Neural cell (in vitro differentiated cells): ENCODE results near the gene HPSE2. TPM values are rescaled to one million over a fixed set of nuclear protein-coding genes. Genes with fewer than 3 reads are reported as not detected.

Experiments
- H2AFZ ChIP-seq: fragments of 200-600, 300-800 bp; sonication (generic), shearing (Covaris generic); 2 replicates; pipeline ENCODE4 v1.6.0; 2014; ENCODE audit warnings: low read depth, mild to moderate bottlenecking, antibody characterized with exemption, low read length, moderate library complexity
- H3F3A ChIP-seq: fragments of 200-600 bp; shearing (Covaris generic); 2 replicates; pipeline ENCODE4 v1.6.1; 2016; ENCODE audit warnings: mild to moderate bottlenecking, moderate library complexity, mixed read lengths, antibody characterized with exemption, low read length; ENCODE audit not compliant: insufficient read depth, poor library complexity, severe bottlenecking
- H3K27ac ChIP-seq: fragments of 200-600, 300-800 bp; sonication (generic), shearing (Covaris generic); 2 replicates; pipeline ENCODE4 v1.5.1; 2014; ENCODE audit warnings: mild to moderate bottlenecking, low read length, moderate library complexity
- H3K27me3 ChIP-seq: fragments of 300-800, 200-600 bp; sonication (generic), shearing (Covaris generic); 2 replicates; pipeline ENCODE4 v1.6.0; 2014; ENCODE audit warnings: mild to moderate bottlenecking, low read depth, low read length, moderate library complexity; ENCODE audit not compliant: insufficient read depth
- H3K36me3 ChIP-seq: fragments of 300-800, 200-600 bp; sonication (generic), shearing (Covaris generic); 2 replicates; pipeline ENCODE4 v1.5.1; 2014; ENCODE audit warnings: mild to moderate bottlenecking, antibody characterized with exemption, low read length, moderate library complexity; ENCODE audit not compliant: insufficient read depth
- H3K4me2 ChIP-seq: fragments of 300-800, 200-600 bp; sonication (generic), shearing (Covaris generic); 2 replicates; pipeline ENCODE4 v1.6.0; 2014; ENCODE audit warnings: mild to moderate bottlenecking, low read length
- H3K4me3 ChIP-seq: fragments of 300-800, 200-600 bp; sonication (generic), shearing (Covaris generic); 2 replicates; pipeline ENCODE4 v1.5.1; 2014; ENCODE audit warnings: mild to moderate bottlenecking, low read length, moderate library complexity
- H3K79me2 ChIP-seq: fragments of 200-600 bp; shearing (Covaris generic); replicated peaks from 2 replicates; pipeline ENCODE4 v1.6.0; 2014; ENCODE audit warnings: mild to moderate bottlenecking, low read length, moderate library complexity; ENCODE audit not compliant: insufficient read depth
- H3K9ac ChIP-seq: fragments of 300-800, 200-600 bp; sonication (generic), shearing (Covaris generic); 2 replicates; pipeline ENCODE4 v1.6.1; 2016; ENCODE audit warnings: mild to moderate bottlenecking, low read length, mixed read lengths
- H3K9me2 ChIP-seq: fragments of 200-600 bp; shearing (Covaris generic); 2 replicates; pipeline ENCODE4 v1.6.1; 2016; ENCODE audit warnings: mild to moderate bottlenecking, low read length, mixed read lengths; ENCODE audit not compliant: insufficient read depth
- H3K9me3 ChIP-seq: fragments of 200-600, 300-800 bp; sonication (generic), shearing (Covaris generic); 2 replicates; pipeline ENCODE4 v1.6.1; 2016; ENCODE audit warnings: mild to moderate bottlenecking, mixed run types, low read length, moderate library complexity, mixed read lengths
- H4K20me1 ChIP-seq: fragments of 200-600 bp; shearing (Covaris generic); 2 replicates; pipeline ENCODE4 v1.6.1; 2016; ENCODE audit warnings: mild to moderate bottlenecking, mixed run types; ENCODE audit not compliant: insufficient read depth
- EP300 ChIP-seq: fragments of 450-650 bp; conservative IDR thresholded peaks from 2 replicates; pipeline ENCODE4 v1.6.1; 2014; ENCODE audit warnings: antibody characterized with exemption, mild to moderate bottlenecking, moderate library complexity; ENCODE audit not compliant: poor library complexity, severe bottlenecking
- EZH2 ChIP-seq: fragments of 200-600, 300-800 bp; shearing (Covaris generic), sonication (generic); IDR thresholded peaks from 2 replicates; pipeline ENCODE4 v1.6.1; 2014; ENCODE audit warnings: antibody characterized with exemption, low read length, borderline replicate concordance, mild to moderate bottlenecking; ENCODE audit not compliant: insufficient read depth, poor library complexity, severe bottlenecking
- MXI1 ChIP-seq: fragments of 450-650 bp; conservative IDR thresholded peaks from 2 replicates; pipeline ENCODE4 v1.6.1; 2014; ENCODE audit warnings: antibody characterized with exemption, mild to moderate bottlenecking; ENCODE audit not compliant: poor library complexity, severe bottlenecking
- POLR2AphosphoS5 ChIP-seq: IDR thresholded peaks from 2 replicates; pipeline ENCODE4 v1.6.1; 2012
- RAD21 ChIP-seq: fragments of 450-650 bp; conservative IDR thresholded peaks from 2 replicates; pipeline ENCODE4 v1.6.1; 2014; ENCODE audit warnings: antibody characterized with exemption, mild to moderate bottlenecking, moderate library complexity
- SMC3 ChIP-seq: fragments of 450-650 bp; conservative IDR thresholded peaks from 2 replicates; pipeline ENCODE4 v1.6.1; 2014; ENCODE audit warnings: antibody characterized with exemption, mild to moderate bottlenecking, moderate library complexity; ENCODE audit not compliant: poor library complexity
- TAF1 ChIP-seq: IDR thresholded peaks from 2 replicates; pipeline ENCODE4 v1.6.1; 2012; ENCODE audit warnings: low read depth
- polyA plus RNA-seq: library from polyadenylated mRNA; depleted of rRNA; stranded (reverse); fragments of >200 nt; gene quantifications from 2 replicates; pipeline ENCODE4 v1.2.3, GENCODE V29; 2014
- TF ChIP-seq, protein P1 (sequence below): IDR thresholded peaks from 2 replicates; pipeline ENCODE4 v1.6.1; 2012; ENCODE audit warnings: borderline replicate concordance
- TF ChIP-seq, protein P2 (sequence below): fragments of 450-650 bp; IDR thresholded peaks from 2 replicates; pipeline ENCODE4 v1.5.1; 2014; ENCODE audit warnings: antibody characterized with exemption, mild to moderate bottlenecking, moderate library complexity; ENCODE audit not compliant: poor library complexity, severe bottlenecking

HPSE2 gene
- polyA plus RNA-seq, 1 donor from 2014 or later: not detected

DNA sequence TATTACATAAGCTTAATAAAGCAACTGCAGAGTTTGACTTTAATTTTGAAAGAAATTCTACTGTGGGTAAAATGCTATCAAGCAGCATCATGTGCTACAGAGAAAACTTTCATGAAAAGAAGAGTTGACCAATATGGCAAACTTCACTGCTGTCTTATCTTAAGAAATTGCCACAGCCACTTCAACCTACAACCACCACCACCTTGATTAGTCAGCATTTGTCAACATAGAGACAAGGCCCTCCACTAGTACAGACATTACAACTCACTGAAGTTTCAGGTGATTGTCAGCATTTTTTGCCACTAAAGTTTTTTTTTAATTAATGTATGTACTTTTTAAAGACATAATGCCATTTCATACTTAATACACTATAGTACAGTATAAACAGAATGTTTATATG, 350.3 kb downstream of the HPSE2 start:
- TF ChIP-seq EZH2 (no peak), TAF1 (no peak), POLR2AphosphoS5 (no peak), EP300 (no peak), SMC3 (no peak), RAD21 (no peak), MXI1 (no peak)
- TF ChIP-seq, protein P1, sequence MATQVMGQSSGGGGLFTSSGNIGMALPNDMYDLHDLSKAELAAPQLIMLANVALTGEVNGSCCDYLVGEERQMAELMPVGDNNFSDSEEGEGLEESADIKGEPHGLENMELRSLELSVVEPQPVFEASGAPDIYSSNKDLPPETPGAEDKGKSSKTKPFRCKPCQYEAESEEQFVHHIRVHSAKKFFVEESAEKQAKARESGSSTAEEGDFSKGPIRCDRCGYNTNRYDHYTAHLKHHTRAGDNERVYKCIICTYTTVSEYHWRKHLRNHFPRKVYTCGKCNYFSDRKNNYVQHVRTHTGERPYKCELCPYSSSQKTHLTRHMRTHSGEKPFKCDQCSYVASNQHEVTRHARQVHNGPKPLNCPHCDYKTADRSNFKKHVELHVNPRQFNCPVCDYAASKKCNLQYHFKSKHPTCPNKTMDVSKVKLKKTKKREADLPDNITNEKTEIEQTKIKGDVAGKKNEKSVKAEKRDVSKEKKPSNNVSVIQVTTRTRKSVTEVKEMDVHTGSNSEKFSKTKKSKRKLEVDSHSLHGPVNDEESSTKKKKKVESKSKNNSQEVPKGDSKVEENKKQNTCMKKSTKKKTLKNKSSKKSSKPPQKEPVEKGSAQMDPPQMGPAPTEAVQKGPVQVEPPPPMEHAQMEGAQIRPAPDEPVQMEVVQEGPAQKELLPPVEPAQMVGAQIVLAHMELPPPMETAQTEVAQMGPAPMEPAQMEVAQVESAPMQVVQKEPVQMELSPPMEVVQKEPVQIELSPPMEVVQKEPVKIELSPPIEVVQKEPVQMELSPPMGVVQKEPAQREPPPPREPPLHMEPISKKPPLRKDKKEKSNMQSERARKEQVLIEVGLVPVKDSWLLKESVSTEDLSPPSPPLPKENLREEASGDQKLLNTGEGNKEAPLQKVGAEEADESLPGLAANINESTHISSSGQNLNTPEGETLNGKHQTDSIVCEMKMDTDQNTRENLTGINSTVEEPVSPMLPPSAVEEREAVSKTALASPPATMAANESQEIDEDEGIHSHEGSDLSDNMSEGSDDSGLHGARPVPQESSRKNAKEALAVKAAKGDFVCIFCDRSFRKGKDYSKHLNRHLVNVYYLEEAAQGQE: no peak
- TF ChIP-seq, protein P2, sequence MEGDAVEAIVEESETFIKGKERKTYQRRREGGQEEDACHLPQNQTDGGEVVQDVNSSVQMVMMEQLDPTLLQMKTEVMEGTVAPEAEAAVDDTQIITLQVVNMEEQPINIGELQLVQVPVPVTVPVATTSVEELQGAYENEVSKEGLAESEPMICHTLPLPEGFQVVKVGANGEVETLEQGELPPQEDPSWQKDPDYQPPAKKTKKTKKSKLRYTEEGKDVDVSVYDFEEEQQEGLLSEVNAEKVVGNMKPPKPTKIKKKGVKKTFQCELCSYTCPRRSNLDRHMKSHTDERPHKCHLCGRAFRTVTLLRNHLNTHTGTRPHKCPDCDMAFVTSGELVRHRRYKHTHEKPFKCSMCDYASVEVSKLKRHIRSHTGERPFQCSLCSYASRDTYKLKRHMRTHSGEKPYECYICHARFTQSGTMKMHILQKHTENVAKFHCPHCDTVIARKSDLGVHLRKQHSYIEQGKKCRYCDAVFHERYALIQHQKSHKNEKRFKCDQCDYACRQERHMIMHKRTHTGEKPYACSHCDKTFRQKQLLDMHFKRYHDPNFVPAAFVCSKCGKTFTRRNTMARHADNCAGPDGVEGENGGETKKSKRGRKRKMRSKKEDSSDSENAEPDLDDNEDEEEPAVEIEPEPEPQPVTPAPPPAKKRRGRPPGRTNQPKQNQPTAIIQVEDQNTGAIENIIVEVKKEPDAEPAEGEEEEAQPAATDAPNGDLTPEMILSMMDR: no peak
- Histone ChIP-seq H3K9me2 (no peaks in the 10 kb centered on the region), H3K79me2 (no peaks in the 10 kb centered on the region)

DNA sequence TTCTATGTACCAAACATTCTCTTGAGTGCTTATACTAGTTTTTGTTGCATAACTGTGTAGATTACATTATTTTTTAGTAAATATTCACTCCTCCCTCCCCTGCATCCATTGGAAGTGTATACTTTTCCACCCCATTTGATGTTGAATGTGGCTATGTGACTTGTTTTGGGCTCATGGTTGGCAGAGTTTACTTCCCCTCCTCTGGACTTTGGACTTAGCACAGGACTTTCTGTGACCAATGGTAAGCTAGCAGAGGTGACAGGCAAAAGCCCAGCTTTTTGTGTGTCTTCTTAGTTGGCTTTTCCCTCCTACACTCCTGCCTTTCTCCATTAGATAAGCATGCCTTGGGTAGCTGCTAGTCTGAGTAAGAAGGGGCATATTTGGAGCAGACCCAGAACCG, 353.9 kb downstream of the HPSE2 start:
- Histone ChIP-seq H4K20me1 (no peaks in the 10 kb centered on the region), H3K36me3 (no peaks in the 10 kb centered on the region), H3K4me2 (no peak overlapping the region), H3K4me3 (no peak overlapping the region), H3F3A (no peaks in the 10 kb centered on the region), H2AFZ (no peak overlapping the region), H3K9me2 (no peaks in the 10 kb centered on the region), H3K9ac (no peak overlapping the region), H3K27ac (no peak overlapping the region), H3K79me2 (no peaks in the 10 kb centered on the region), H3K27me3 (no peaks in the 10 kb centered on the region), H3K9me3 (no peaks in the 10 kb centered on the region)
- TF ChIP-seq RAD21: no peak
- no peak for TF ChIP-seq MXI1
- no peak for TF ChIP-seq SMC3
- TF ChIP-seq, protein P2: no peak

More for the DNA sequence above, 350.3 kb downstream of the HPSE2 start:
- Histone ChIP-seq H3K27me3 (no peaks in the 10 kb centered on the region), H3K36me3 (no peaks in the 10 kb centered on the region), H3K9me3 (no peaks in the 10 kb centered on the region), H2AFZ (no peak overlapping the region), H4K20me1 (no peaks in the 10 kb centered on the region), H3K4me2 (no peak overlapping the region), H3K9ac (no peak overlapping the region), H3F3A (no peaks in the 10 kb centered on the region), H3K27ac (no peak overlapping the region), H3K4me3 (no peak overlapping the region)
